Germinal center (tissue), 1 donor: ENCODE measurements around the gene RAB11FIP4.

ENCODE experiments used
- DNase-seq: peaks from one replicate; pipeline ENCODE4 v3.0.0; 2012; ENCODE audit warnings: mixed read lengths, low spot score

The RAB11FIP4 gene

DNA sequence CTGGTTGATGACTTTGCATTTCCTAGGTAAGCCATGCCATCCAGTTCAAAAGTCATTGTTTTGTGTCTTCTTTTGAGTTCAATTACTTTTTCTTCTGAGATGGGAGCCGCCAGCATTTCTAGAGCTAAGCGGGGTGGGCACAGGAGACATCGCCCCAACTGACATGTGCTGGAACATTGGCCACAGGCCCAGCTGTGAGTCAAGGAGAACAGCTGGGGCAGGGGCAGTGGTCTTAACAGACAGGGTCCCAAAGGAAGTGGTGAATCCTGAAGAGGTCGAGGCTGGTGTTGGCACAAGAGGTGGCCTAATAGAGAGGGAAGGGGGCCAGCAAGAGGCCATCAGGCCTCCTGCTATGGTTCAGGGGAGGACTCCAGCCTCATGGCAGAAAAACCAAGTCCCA lies 17.1 kb downstream of the RAB11FIP4 start:
- no peak for DNase-seq

DNA sequence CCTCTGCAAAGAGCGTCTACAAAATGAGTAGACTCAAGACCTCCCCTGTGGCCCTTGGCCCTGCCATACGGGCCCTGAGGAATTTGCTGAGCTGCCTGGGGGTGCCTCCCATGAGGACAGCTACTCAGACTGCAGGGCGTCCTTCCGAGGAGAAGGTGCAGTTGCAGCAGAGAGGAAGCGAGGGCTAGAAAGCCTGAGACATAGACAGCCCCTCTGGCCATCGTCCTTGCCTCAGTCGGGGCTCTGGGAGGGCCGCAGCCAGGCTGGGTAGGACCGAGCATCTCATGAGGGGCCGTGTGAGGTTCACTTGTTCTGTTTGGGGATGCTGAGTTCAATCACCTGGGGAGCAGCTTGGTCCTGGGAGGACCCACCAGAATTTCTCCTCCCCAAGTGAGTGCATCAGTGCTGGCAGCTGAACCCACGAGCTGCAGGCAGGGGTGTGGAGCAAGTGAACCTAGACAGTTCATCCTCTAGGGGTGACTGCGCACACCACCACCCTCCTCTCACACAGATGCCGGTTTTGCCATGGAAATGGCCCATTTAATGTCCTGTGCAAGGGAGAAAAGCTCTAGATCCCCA lies 20.3 kb downstream of the RAB11FIP4 start:
- no peak for DNase-seq

DNA sequence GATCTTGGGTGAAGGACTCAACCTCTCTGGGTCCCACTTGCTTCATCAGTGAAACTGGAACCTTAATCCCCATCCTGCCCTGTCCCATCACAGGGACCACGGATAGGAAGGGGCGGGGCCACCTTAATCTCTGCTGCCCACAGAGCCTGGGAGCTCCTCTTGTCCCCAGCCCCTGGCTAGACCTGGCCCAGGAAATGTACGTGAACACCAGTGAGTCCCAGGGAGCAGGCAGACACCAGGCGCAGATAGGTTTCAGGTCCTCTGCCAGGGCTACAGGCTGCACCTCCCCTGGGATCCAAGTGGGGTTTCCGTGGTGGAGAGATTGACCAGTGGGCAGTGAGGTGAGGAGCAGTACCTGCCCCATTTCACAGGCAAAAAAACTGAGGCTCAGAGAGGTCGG lies 21.0 kb downstream of the RAB11FIP4 start:
- no peak for DNase-seq

DNA sequence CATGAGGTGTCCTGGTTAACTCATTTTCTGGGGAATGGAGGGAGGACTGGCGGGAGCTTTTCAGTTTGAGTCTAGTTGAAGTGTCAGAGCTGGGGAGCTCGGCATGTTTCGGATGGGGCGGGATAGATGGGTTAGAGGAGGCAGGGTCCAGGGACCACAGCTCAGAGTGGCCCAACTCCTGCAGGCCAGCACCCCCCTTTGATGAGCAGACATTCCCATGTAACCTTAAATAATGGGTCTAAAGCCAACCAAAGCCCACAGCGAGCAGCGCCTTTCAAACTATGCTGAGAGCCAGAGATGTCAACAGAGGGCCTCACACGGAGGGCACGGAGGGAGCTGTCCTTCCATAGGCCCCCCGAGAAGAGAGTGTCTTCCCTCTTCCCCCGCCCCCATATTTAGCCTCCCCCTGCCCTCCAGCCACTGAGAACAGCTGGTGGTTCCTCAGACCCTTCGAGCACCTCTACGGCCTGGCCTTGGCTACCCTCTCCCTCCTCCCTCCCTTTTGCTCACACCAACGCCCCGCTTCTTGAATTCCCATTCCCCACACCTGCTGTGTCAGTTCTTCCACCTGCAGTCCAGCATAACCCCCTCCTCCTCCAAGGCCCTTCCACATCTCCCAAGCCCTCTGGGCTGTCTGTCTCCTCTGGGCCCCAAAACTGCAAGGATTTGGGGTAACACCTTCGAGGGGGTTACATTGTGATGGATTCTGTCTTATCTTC lies 21.8 kb downstream of the RAB11FIP4 start:
- no peak for DNase-seq

DNA sequence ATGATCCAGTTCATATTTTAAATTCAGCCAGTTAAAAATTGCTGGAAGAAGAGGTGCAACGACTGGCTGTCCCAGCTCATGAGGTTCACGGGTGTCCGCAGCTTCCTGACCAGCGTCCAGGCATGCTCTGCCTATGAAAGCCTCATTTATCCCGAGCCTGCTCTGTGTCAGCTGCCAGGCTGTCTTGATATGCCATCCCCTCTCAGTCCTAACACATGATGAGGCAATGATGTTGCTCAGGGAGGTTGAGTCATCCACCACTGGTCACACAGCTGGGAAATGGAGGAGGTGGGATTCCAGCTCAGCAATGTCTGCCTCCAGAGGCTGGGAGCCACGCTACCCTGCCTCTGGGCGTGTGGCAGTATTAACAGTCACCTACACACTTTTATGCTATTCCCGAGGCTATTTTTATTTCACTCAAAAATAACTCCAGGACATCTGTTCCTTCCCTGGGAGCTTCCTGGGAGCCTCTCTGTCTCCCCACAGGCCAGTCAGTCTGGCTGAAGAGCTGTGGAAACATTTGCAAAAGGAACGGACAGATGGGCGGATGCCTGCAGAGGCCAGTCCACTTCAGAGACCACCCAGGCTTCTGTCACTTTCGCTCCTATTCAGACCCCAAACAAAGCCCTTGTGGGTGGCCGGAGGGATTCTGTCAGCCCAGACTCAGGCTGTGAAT lies 22.5 kb downstream of the RAB11FIP4 start:
- no peak for DNase-seq

DNA sequence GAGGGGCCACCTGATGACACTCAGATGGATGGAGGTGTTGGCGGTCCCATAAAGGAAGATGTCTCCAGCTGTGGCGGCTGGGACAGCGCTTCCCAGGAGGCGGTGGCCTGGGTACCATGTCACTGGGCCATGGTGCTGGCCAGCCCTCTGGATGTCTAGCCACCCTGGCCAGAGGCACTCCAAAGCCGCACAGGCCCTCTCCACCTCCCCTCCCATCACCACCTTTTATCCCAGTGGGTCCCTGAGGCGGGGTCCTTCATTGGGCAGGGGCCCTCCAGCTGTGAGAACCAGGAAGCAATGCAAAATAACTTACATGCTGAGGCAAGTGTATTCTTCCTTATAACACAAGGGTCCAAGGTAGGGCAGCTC lies 23.1 kb downstream of the RAB11FIP4 start:
- no peak for DNase-seq

DNA sequence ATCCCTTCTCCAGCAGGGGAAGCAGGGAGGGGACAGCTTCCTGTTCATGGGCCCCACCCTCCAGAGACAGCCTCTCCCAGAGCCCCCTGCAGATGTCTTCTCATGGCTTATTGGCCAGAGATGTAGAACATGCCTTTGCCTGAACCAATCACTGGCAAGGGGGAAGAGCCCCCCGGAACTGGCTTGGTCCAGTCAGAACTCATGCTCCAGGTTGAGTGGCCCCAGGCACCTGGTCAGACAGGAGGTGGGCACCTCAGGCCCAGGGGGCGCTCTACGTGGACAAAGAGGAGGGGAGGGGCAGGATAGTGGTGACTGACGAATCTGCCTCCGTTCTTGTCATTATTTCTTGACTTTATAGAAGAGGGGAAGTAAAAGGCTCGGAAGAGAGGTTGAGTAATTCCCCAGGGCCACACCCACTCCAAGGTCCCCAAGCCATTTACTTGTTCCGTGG lies 23.6 kb downstream of the RAB11FIP4 start:
- DNase-seq: no peak

DNA sequence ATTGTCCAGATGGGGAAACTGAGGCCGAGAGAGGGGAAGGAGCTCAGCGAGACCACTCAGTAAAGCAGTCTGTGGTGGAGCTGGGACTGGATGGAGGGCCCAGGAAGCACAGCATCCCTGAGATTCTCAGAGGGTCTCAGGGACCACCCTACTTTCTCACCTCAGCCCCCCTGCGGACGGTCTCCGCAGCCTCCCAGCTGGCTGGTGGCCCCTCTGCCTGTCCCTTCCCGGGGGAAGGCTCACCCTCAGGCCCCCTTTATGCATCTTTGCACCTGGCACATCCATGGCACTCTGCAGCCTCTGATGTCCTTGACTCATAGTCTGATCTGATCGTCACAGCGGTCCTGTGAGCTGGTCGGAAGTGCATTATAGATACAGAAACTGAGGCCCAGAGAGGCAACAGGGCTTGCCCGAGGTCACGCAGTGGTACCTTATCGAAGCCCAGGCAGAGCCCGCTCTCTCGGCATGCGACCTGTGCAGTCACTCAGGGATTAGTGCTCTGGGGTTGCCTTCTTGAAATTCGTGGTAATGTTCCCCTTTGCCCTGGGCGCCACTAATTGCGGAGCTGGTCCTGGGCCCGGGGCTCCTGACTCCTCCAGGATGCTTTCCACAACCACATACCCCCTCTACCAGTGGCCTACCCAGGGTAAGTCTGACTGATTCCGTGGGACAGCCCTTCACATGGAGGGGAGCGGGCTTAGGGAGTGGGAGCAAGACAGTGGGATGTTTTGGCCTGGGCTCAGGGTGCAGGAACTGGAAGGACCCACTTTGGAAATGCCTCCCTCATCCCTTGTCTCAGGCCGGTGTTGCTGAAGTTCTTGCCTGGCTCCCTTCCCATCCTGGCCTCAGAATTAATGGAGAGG lies 24.4 kb downstream of the RAB11FIP4 start:
- no peak for DNase-seq

DNA sequence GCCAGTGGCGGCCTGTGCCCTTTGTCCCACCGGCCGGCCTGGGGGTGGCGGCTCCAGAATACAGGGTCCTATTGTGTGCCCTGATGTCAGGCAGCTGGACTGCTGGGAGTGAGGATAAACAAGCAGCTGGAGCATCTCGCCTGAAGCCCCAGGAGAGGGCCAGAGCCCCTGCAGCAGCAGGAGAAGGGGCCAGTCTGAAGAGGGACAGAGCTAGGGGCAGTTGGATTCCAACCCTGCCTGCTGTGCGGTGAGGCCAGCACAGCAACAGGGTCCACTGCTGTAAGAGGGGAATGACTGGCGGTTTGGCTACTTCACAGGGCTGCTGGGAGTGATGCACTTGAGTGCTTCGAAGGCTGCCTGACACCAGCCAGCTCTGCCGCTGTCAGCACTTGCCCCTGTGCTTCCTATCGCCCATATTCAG lies 25.0 kb downstream of the RAB11FIP4 start:
- no peak for DNase-seq

DNA sequence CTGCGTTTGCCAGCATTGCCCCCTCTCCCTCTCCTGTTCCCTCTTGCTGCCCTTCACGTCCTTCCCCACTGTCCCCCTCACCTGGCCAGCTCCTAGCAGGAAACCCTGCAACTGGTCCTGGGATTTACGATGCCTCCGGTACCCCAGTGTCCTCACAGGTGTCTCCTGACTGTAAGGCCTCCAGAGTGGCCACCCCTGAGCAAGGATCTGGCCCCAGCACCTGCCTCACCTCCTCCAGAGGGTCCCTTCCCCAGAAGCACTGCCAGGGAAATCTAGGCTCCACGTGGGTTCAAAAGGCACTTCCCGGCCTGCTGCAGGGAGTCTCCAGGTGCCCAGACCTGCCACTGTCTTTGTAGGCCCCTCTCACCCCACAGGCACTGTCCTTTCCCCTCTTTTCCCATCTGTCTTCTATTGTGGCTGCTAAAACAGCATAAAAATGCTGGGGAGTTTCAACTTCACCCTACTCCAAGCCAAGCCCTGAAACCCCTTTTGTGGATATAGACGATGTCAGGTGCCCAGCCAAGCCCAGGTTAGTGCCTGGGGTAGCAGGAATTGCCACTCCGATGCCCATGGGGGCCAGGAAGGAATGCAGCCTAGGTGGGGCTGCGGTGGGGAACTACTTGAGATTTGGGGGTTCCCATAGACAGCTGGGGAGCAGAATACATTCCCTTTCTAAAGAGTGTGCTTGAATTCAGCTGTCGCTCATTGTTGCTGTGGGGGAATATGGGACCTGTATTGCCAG lies 25.7 kb downstream of the RAB11FIP4 start:
- DNase-seq: no peak

DNA sequence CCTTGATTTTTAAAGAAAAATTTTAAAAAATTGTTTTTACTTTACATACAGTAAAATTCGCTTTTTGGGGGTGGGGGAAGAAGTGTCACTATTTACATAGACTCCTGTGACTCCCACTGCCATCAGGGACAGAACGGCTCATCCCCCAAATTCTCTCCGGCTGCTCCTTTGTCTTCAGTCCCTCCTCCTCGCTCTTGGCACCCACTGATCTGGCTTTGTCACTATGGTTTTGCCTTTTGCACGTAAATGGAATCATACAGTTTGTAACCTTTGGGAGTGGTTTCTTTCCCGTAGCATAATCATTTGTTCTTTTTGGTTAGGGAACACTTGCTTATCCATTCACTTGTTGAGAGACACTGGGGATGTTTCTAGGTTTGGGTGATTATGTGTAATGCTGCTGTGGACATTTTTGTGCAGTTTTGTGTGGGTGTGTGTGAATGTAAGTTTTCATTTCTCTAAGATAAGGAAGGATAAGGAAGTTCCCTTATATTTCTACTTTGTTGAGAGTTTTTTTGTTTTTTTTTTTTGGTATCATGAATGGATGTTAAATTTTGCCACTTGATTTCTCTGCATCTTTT lies 27.4 kb downstream of the RAB11FIP4 start:
- no peak for DNase-seq

DNA sequence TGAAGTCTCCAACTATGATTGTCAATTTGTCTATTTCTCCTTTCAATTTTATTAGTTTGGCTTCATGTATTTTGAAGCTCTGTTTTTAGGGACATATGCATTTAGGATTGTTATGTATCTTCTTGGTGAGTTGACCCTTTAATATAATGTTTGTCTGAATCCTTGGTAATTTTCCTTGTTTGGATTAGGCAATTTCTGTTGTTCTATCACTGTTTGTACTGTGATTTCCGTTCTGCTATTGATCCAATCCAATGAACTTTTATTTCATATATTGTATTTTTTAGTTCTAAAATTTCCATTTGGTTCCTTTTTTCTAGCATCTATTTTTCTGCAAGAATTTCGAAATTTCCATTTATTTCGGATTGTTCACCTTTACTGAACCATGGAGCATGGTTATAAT lies 31.0 kb downstream of the RAB11FIP4 start:
- DNase-seq: no peak

DNA sequence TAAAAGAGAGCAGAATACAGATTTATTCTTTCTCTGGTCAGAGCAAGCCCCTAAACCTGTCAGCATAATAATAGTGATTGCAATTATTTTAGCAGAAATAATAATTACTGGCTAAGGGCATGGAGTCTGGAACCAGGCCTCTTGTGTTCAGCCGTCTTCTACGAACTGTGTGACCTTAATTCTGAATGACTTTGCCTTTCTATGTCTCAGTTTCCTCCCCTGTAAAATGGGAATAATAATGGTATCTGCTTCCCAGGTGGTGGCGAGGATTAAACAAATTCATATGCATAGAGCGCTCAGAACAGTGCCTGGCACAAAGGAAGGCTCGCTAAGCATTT lies 33.4 kb downstream of the RAB11FIP4 start:
- DNase-seq: no peak

DNA sequence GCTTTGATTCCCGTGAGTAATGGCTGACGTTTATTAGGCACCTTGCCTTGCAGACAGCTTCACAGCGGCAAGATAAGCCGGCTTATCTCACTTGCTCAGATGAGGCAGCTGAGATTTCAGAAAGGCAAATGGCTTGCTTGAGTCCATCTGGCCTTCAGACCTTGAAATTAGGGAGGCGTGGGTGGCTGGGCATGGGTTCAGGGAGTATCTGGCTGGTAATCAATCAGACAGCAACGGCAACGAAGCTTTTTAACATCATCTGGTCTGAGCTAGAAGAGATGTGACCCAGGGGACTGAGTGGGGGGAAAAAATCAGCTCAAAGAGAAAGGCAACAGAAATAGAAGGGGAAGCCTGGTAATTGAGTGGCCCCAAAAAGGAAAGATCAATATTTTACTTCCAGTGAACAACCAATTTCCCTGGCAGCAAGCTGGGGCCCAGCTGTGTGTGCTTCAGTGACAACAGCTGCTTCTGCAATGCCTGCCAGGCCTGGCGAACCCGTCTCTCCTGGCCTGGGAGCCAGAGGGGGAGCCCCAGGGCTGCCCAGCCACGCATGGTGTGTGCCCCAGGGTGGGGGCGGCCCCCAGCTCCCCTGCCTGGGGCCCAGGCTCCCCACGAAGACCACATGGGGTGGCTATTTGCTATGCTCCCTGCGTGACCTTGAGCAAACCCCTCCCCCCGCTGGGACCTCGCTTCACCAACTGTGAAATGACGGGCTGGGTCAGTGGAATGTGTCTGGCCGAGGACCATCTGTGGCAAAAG lies 34.0 kb downstream of the RAB11FIP4 start:
- no peak for DNase-seq

DNA sequence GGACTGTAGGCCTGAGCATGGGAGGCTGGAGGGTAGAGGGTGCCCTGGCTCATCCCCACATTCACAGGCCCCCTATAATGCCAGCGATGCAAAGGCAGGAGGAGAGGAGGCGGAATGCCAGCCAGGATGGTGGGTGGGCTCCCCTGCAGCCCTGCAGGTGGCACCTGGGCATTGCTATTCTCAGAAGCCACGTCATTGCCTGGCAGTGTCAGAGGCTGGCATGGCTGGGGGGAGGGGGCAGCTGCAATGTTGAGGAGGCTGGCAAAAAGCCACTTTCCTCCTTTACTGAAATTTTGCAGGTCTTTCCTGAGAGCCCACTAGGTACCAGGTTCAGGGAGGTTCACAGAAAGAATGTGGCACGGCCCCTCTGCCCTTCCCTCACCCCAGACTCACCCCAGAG lies 36.2 kb downstream of the RAB11FIP4 start:
- DNase-seq: no peak

DNA sequence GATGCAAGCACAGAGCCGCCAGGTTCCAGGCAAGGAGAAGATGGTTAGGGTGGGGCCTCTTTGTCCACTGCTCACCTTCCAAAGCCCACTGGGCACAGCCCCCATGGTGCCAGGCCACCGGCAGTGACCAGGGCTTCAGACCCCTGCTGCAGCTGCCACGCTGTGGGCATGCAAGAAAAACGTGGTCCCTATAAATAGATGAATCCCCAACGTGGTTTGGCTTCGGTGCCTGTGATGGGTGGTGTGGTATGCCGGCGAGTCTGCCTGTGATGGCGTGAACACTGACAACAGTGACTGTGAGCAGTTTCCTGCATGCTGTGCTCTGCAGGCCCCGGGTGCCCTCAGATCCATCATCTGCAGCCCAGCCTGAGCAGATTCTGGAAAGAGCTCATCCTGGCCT lies 36.6 kb downstream of the RAB11FIP4 start:
- no peak for DNase-seq

DNA sequence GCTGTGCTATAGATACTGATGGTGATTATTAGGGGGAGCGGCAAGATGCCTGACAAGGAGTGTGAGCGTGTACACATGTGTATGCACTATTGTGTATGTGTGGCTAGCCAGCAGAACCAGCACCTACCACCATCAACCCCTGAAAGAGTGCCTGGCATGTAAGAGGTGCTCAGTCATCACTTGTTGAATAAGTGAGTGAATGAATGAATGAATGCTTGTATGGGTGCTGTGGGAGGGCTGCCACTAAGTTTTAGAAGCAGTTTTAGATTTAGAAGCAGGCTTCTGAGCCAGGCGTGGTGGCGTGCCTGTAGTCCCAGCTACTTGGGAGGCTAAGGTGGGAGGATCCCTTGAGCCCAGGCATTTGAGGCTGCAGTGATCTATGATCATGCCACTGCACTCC lies 37.0 kb downstream of the RAB11FIP4 start:
- no peak for DNase-seq

DNA sequence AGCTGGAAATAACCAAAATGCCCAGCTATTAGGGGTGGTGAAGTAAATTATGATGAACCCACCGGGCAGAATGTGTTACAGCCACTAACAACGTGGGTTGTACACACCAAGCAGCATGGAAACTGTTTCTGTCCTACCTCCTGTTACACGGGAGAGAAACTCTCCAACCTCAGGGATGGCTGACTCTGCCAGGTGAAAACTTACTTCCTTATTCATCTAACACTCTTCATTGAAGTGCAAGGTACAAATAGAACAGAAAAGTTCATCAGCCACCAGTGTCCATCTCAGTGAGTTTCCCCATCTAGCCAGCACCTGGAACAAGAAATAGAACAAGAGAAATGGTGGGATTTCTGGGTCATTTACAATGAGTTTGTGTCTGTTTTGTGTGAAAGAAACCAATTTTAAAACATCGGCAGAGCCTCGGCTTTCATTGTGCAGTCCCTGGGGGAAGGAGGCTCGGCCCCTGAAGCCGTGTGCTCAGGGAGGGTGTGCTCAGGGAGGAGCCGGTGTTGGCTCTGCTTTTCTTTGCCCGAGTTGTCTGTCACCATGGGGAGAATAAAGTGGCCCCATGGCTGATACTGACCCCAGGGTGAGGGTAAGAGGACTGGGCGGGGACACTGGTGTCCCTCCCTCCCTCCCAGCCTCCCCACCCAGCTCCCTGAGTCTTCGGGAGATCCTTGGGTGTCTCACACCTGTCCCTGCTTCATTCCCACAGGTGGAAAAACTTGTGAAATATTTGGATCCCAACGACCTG lies 39.8 kb downstream of the RAB11FIP4 start:
- no peak for DNase-seq

DNA sequence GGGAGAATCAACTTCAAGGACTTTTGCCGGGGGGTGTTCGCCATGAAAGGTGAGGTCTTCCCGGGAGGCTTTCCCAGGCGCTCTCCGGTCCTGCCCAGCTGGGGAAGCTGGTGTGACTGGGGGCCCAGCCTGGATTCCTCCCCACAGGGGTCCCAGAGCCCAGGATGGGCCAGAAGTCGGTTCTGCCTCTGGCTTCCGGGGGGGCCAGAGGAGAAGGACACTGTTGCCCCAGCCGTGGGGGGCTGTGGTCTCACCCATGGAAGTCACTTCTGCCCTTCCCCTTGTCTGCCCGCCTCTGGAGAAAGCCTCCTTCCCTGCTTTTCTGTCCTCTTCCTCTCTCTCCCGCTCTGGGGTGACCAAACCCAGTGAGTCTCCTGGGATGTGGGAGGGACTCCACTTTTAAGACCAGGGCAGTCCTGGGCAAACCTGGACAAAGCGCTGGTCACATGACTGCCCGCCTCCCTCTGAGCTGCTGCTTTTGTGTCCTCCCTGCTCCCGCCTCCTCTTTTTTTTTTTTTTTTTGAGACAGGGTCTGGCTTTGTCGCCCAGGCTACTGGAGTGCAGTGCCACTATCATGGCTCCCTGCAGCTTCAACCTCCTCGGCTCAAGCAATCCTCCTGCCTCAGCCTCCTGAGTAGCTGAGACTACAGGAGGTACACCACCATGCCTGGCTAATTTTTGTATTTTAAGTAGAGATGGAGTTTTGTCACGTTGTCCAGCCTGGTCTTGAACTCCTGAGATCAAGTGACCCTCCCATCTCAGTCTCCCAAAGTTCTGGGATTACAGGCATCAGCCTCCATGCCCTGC lies 40.6 kb downstream of the RAB11FIP4 start:
- DNase-seq: no peak
